Loucy (cell line): ENCODE data around the gene EXTL2.

ENCODE experiments used
- H2AFZ ChIP-seq: fragments of 200-600 bp; sonication (generic); 2 replicates; pipeline ENCODE4 v1.6.0; 2016; ENCODE audit warnings: antibody characterized with exemption, mild to moderate bottlenecking, low read length, moderate library complexity
- H3F3A ChIP-seq: fragments of 200-600 bp; 2 replicates; pipeline ENCODE4 v1.6.0; 2016; ENCODE audit warnings: antibody characterized with exemption, low read depth, mild to moderate bottlenecking
- H3K27me3 ChIP-seq: fragments of 200-600 bp; sonication (generic); 2 replicates; pipeline ENCODE4 v1.6.1; 2014; ENCODE audit warnings: low read length, mild to moderate bottlenecking; ENCODE audit not compliant: insufficient read depth, poor library complexity, severe bottlenecking
- H3K36me3 ChIP-seq: fragments of 200-600 bp; sonication (generic); 2 replicates; pipeline ENCODE4 v1.6.1; 2016; ENCODE audit warnings: low read length; ENCODE audit not compliant: insufficient read depth
- H3K4me1 ChIP-seq: fragments of 200-600 bp; sonication (generic); 2 replicates; pipeline ENCODE4 v1.5.1; 2014; ENCODE audit warnings: low read length, mild to moderate bottlenecking; ENCODE audit not compliant: insufficient read depth, poor library complexity, severe bottlenecking
- H3K4me2 ChIP-seq: fragments of 200-600 bp; sonication (generic); 2 replicates; pipeline ENCODE4 v1.6.0; 2014; ENCODE audit warnings: antibody characterized with exemption, low read length, low read depth, mild to moderate bottlenecking; ENCODE audit not compliant: poor library complexity, severe bottlenecking
- H3K4me3 ChIP-seq: fragments of 200-600 bp; sonication (generic); 2 replicates; pipeline ENCODE4 v1.5.1; 2014; ENCODE audit warnings: low read length, mild to moderate bottlenecking, mixed read lengths; ENCODE audit not compliant: poor library complexity, severe bottlenecking
- H3K79me2 ChIP-seq: fragments of 200-600 bp; sonication (generic); 2 replicates; pipeline ENCODE4 v1.6.1; 2014; ENCODE audit warnings: low read length; ENCODE audit not compliant: insufficient read depth
- H3K9ac ChIP-seq: fragments of 200-600 bp; sonication (generic); 2 replicates; pipeline ENCODE4 v1.6.0; 2014; ENCODE audit warnings: mild to moderate bottlenecking, low read depth, low read length, moderate library complexity; ENCODE audit not compliant: poor library complexity, severe bottlenecking
- H3K9me2 ChIP-seq: fragments of 200-600 bp; sonication (generic); replicated peaks from 2 replicates; pipeline ENCODE4 v1.6.1; 2016; ENCODE audit warnings: low read depth, low read length, mixed read lengths
- H3K9me3 ChIP-seq: fragments of 200-600 bp; sonication (generic); 2 replicates; pipeline ENCODE4 v1.6.1; 2014; ENCODE audit warnings: mild to moderate bottlenecking, antibody characterized with exemption, low read length, low read depth; ENCODE audit not compliant: insufficient read depth
- H4K20me1 ChIP-seq: fragments of 200-600 bp; sonication (generic); 2 replicates; pipeline ENCODE4 v1.6.0; 2014; ENCODE audit warnings: antibody characterized with exemption, low read length, mild to moderate bottlenecking; ENCODE audit not compliant: insufficient read depth, poor library complexity, severe bottlenecking
- EZH2phosphoT487 ChIP-seq: fragments of 200-600 bp; IDR thresholded peaks from 2 replicates; pipeline ENCODE4 v1.6.1; 2018; ENCODE audit warnings: antibody characterized with exemption, mild to moderate bottlenecking, moderate library complexity, borderline replicate concordance
- TF ChIP-seq, protein P1 (sequence below): fragments of 200-600 bp; sonication (generic); conservative IDR thresholded peaks from 2 replicates; pipeline ENCODE4 v1.5.1; 2014; ENCODE audit warnings: mild to moderate bottlenecking, antibody characterized with exemption, low read length

The EXTL2 gene

DNA sequence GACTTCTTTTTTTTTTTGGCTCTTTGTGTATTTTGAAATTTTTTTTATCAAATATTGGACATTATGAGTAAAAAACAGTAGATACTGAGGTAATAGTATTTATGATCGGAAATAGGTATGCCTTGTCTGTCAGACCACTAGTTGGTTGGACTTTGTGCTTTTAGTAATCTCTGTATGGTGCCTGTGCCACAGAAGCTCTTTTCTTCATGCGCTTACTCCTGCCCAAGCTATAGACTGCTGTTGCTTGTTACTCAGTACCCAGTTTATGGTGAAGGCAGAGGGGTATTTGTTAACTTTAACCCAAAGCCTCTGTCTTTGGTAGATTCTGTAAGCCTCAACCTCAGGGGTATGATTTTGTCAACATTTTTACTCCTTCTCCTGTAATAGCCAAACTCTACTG is 9.9 kb upstream of the EXTL2 start:
- peaks cover 18% of the 10 kb centered on the region for H4K20me1 ChIP-seq
- no peak overlapping the region for H3K9ac ChIP-seq
- no peaks in the 10 kb centered on the region for H3K27me3 ChIP-seq
- peaks cover 15% of the 10 kb centered on the region; the same call in 1 of the 2 replicates for H3K36me3 ChIP-seq
- H3K4me2 ChIP-seq, result no peak overlapping the region
- TF ChIP-seq EZH2phosphoT487, result no peak
- TF ChIP-seq, protein P1, sequence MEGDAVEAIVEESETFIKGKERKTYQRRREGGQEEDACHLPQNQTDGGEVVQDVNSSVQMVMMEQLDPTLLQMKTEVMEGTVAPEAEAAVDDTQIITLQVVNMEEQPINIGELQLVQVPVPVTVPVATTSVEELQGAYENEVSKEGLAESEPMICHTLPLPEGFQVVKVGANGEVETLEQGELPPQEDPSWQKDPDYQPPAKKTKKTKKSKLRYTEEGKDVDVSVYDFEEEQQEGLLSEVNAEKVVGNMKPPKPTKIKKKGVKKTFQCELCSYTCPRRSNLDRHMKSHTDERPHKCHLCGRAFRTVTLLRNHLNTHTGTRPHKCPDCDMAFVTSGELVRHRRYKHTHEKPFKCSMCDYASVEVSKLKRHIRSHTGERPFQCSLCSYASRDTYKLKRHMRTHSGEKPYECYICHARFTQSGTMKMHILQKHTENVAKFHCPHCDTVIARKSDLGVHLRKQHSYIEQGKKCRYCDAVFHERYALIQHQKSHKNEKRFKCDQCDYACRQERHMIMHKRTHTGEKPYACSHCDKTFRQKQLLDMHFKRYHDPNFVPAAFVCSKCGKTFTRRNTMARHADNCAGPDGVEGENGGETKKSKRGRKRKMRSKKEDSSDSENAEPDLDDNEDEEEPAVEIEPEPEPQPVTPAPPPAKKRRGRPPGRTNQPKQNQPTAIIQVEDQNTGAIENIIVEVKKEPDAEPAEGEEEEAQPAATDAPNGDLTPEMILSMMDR, result no peak
- peaks cover 26% of the 10 kb centered on the region; the same call in 1 of the 2 replicates for H3K79me2 ChIP-seq
- no peak overlapping the region for H3K4me3 ChIP-seq
- H3K9me2 ChIP-seq, result no peaks in the 10 kb centered on the region
- peaks cover 18% of the 10 kb centered on the region for H3K4me1 ChIP-seq
- no peak overlapping the region for H2AFZ ChIP-seq
- H3K9me3 ChIP-seq, result peaks cover 3% of the 10 kb centered on the region; the same call in 1 of the 2 replicates
- H3F3A ChIP-seq, result no peaks in the 10 kb centered on the region

DNA sequence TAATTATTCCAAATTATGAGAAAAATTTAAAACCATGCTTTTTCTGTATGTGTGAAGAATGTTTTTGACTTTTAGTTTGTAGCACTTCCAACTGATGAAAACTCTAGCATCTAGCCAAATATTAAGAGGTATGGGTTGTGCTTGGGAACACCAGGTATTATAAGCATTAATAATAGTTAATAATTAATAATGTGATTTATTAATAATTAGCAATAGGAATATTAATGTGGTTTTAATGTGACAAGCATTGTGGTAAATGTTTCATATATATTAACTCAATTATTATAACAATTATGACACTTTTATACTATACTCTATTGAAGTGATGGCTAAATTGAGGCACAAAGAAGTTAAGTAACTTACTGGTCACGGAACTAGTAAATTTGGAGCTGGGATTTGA is 9.1 kb upstream of the EXTL2 start:
- no peak overlapping the region for H3K4me2 ChIP-seq
- H3K4me1 ChIP-seq, result peaks cover 26% of the 10 kb centered on the region
- TF ChIP-seq EZH2phosphoT487, result no peak
- TF ChIP-seq, protein P1, result no peak
- H3K4me3 ChIP-seq, result no peak overlapping the region
- peaks cover 10% of the 10 kb centered on the region; the same call in 1 of the 2 replicates for H3K36me3 ChIP-seq
- no peak overlapping the region for H3K9ac ChIP-seq
- H3K9me2 ChIP-seq, result no peaks in the 10 kb centered on the region
- H3K79me2 ChIP-seq, result peaks cover 32% of the 10 kb centered on the region; the same call in 1 of the 2 replicates
- H2AFZ ChIP-seq, result no peak overlapping the region
- H3F3A ChIP-seq, result no peaks in the 10 kb centered on the region
- H3K27me3 ChIP-seq, result no peaks in the 10 kb centered on the region
- peaks cover 3% of the 10 kb centered on the region; the same call in 1 of the 2 replicates for H3K9me3 ChIP-seq
- H4K20me1 ChIP-seq, result peaks cover 22% of the 10 kb centered on the region

DNA sequence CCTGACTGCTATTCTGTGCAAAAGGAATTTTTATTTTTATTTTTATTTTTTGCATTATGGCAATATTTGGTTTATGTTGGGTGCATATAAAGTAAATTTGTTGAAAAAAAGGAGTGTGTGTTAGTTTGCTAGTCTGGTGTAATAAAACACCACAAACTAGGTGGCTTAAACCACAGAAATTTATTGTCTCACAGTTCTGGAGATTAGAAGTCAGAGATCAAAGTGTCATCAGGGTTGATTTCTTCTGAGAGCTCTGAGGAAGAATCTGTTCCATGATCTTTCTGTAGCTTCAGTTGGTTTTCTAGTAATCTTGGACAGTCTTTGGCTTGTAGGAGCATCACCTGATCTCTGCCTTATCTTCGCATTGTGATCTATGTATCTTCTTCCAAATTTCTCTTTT is 7.7 kb upstream of the EXTL2 start:
- Histone ChIP-seq H3K4me1 (peaks cover 40% of the 10 kb centered on the region), H3K79me2 (peaks cover 46% of the 10 kb centered on the region), H3K9ac (no peak overlapping the region)

More for the DNA sequence above, 7.7 kb upstream of the EXTL2 start:
- Histone ChIP-seq H3K36me3 (peaks cover 10% of the 10 kb centered on the region; the same call in 1 of the 2 replicates), H3K27me3 (no peaks in the 10 kb centered on the region), H3F3A (no peaks in the 10 kb centered on the region), H2AFZ (no peak overlapping the region), H4K20me1 (peaks cover 34% of the 10 kb centered on the region), H3K9me2 (no peaks in the 10 kb centered on the region), H3K4me2 (peak overlapping the region; percentile 41), H3K4me3 (no peak overlapping the region), H3K9me3 (peaks cover 3% of the 10 kb centered on the region; the same call in 1 of the 2 replicates)
- TF ChIP-seq EZH2phosphoT487, result no peak
- TF ChIP-seq, protein P1, result no peak
